Caco-2 (cell line): ENCODE measurements around the gene SLMAP. TPM values are rescaled to one million over a fixed set of nuclear protein-coding genes. Genes with fewer than 3 reads are reported as not detected.

Source experiments
- BruUV-seq: library from RNA; stranded (reverse); fragments of 400-500 nt; replicated peaks from 2 replicates; lab custom pipeline; 2021; lab: Mats Ljungman, UMichigan
- CTCF ChIA-PET: fragments of 300-600 bp; sonication (Branson Sonifier 250); formaldehyde crosslinking; loops from one replicate; lab custom pipeline; 2022; ENCODE audit warnings: antibody characterized with exemption; lab: Charles Lee
- POLR2A ChIA-PET: fragments of 300-600 bp; sonication (Branson Sonifier 250); formaldehyde crosslinking; loops from one replicate; lab custom pipeline; 2022; ENCODE audit warnings: antibody characterized with exemption; lab: Charles Lee
- DNase-seq, 2 experiments: peaks; one replicate each; pipeline versions ENCODE4 v3.0.0 to v3.0.0-alpha.2; 2020 to 2022
- H3K27me3 ChIP-seq: replicated peaks from 2 replicates; pipeline ENCODE4 v1.6.0; 2011; ENCODE audit warnings: low read length; ENCODE audit not compliant: control insufficient read depth, insufficient read depth
- H3K36me3 ChIP-seq: 2 replicates; pipeline ENCODE4 v1.5.1; 2011; ENCODE audit warnings: low read length; ENCODE audit not compliant: control insufficient read depth, insufficient read depth
- H3K4me1 ChIP-seq: fragments of 250-450 bp; sonication (Bioruptor Pico); 2 replicates; pipeline ENCODE4 v1.5.1; 2020; ENCODE audit warnings: mild to moderate bottlenecking
- H3K4me3 ChIP-seq: 2 replicates; pipeline ENCODE4 v1.5.1; 2011; ENCODE audit warnings: low read depth, mild to moderate bottlenecking, control low read depth, low read length
- H3K9me3 ChIP-seq: fragments of 250-450 bp; sonication (Bioruptor Pico); 2 replicates; pipeline ENCODE4 v1.5.1; 2020; ENCODE audit warnings: mild to moderate bottlenecking, moderate library complexity
- H3K27ac Mint-ChIP-seq: one replicate; pipeline ENCODE4 v1.8.0; 2022; ENCODE audit warnings: mixed read lengths; ENCODE audit not compliant: unreplicated experiment
- H3K27me3 Mint-ChIP-seq: one replicate; pipeline ENCODE4 v1.8.0; 2022; ENCODE audit warnings: mixed read lengths; ENCODE audit not compliant: insufficient read depth, unreplicated experiment
- H3K36me3 Mint-ChIP-seq: one replicate; pipeline ENCODE4 v1.8.0; 2022; ENCODE audit warnings: mild to moderate bottlenecking, mixed read lengths; ENCODE audit not compliant: insufficient read depth, unreplicated experiment
- H3K4me1 Mint-ChIP-seq: one replicate; pipeline ENCODE4 v1.8.0; 2022; ENCODE audit warnings: low read depth, mixed read lengths; ENCODE audit not compliant: unreplicated experiment
- H3K4me3 Mint-ChIP-seq: one replicate; pipeline ENCODE4 v1.8.0; 2022; ENCODE audit warnings: mild to moderate bottlenecking, moderate library complexity, mixed read lengths; ENCODE audit not compliant: unreplicated experiment
- H3K9me3 Mint-ChIP-seq: one replicate; pipeline ENCODE4 v1.8.0; 2022; ENCODE audit warnings: mixed read lengths; ENCODE audit not compliant: unreplicated experiment
- CTCF ChIP-seq, 2 experiments: fragments of 200-600 bp in 1 of 2; IDR thresholded peaks; 1 replicate in 1 of 2; 2 replicates in 1 of 2; pipeline versions ENCODE4 v1.5.1 to v1.8.0; 2011 to 2022; ENCODE audit warnings: antibody characterized with exemption in 1 of 2, control low read depth in 1 of 2, inconsistent platforms in 1 of 2, low read depth in 1 of 2, low read length in 1 of 2, mild to moderate bottlenecking in 1 of 2, moderate library complexity in 1 of 2; ENCODE audit not compliant: insufficient read depth in 1 of 2, severe bottlenecking in 1 of 2, unreplicated experiment in 1 of 2
- intact Hi-C: fragments of 100-400 bp; cut with micrococcal nuclease; formaldehyde crosslinking; loops from one replicate; pipeline ENCODE4 v1.10.0; 2022; ENCODE audit not compliant: unreplicated experiment
- total RNA-seq: library from RNA; stranded (reverse); gene quantifications from 2 replicates; pipeline ENCODE4 v1.2.3, GENCODE V29; 2022

The SLMAP gene
- total RNA-seq, 1 experiment from 2014 or later, result 136 TPM

GRCh38 chr3:57890874-57891273 is 134.8 kb downstream of the SLMAP start:
- DNase-seq, result no peak
- H3K27me3 ChIP-seq, result no peaks in the 10 kb centered on the region
- H3K27me3 Mint-ChIP-seq, result no peaks in the 10 kb centered on the region
- H3K9me3 Mint-ChIP-seq, result no peaks in the 10 kb centered on the region
- no peaks in the 10 kb centered on the region for H3K4me1 Mint-ChIP-seq
- H3K36me3 ChIP-seq, result no peaks in the 10 kb centered on the region
- no peak overlapping the region for H3K4me3 Mint-ChIP-seq
- H3K36me3 Mint-ChIP-seq, result peaks cover 51% of the 10 kb centered on the region
- H3K9me3 ChIP-seq, result no peaks in the 10 kb centered on the region
- H3K27ac Mint-ChIP-seq, result no peak overlapping the region
- no peak for TF ChIP-seq CTCF (IDR thresholded peaks at IDR 0.05; ENCODE audit: insufficient read depth in 1 of 2, low read depth in 1 of 2, low read length in 1 of 2, severe bottlenecking in 1 of 2, unreplicated experiment in 1 of 2)
- H3K4me3 ChIP-seq, result no peak overlapping the region
- ChIA-PET CTCF (no interaction called here), POLR2A (no interaction called here)
- intact Hi-C loops, result no loop called here
- no peaks in the 10 kb centered on the region for H3K4me1 ChIP-seq
- no TSS peak for BruUV-seq

GRCh38 chr3:57892423-57892822 is 136.3 kb downstream of the SLMAP start:
- H3K4me3 ChIP-seq, result no peak overlapping the region
- ChIA-PET POLR2A (no interaction called here), CTCF (no interaction called here)
- Mint-ChIP-seq H3K9me3 (no peaks in the 10 kb centered on the region), H3K4me3 (no peak overlapping the region), H3K36me3 (peaks cover 51% of the 10 kb centered on the region), H3K27ac (no peak overlapping the region), H3K27me3 (no peaks in the 10 kb centered on the region), H3K4me1 (no peaks in the 10 kb centered on the region)
- H3K4me1 ChIP-seq, result no peaks in the 10 kb centered on the region
- DNase-seq, result no peak
- TF ChIP-seq CTCF (IDR thresholded peaks at IDR 0.05; ENCODE audit: insufficient read depth in 1 of 2, low read depth in 1 of 2, low read length in 1 of 2, severe bottlenecking in 1 of 2, unreplicated experiment in 1 of 2), result no peak
- intact Hi-C loops, result no loop called here
- no TSS peak for BruUV-seq
- no peaks in the 10 kb centered on the region for H3K9me3 ChIP-seq
- H3K36me3 ChIP-seq, result no peaks in the 10 kb centered on the region
- no peaks in the 10 kb centered on the region for H3K27me3 ChIP-seq

GRCh38 chr3:57893156-57893555 is 137.0 kb downstream of the SLMAP start:
- DNase-seq, result no peak
- no peaks in the 10 kb centered on the region for H3K27me3 Mint-ChIP-seq
- TF ChIP-seq CTCF (IDR thresholded peaks at IDR 0.05; ENCODE audit: insufficient read depth in 1 of 2, low read depth in 1 of 2, low read length in 1 of 2, severe bottlenecking in 1 of 2, unreplicated experiment in 1 of 2), result no peak
- CTCF ChIA-PET, result no interaction called here
- peaks cover 51% of the 10 kb centered on the region for H3K36me3 Mint-ChIP-seq
- POLR2A ChIA-PET, result no interaction called here
- no peaks in the 10 kb centered on the region for H3K9me3 Mint-ChIP-seq
- Histone ChIP-seq H3K4me3 (no peak overlapping the region), H3K27me3 (no peaks in the 10 kb centered on the region), H3K9me3 (no peaks in the 10 kb centered on the region), H3K4me1 (no peaks in the 10 kb centered on the region), H3K36me3 (no peaks in the 10 kb centered on the region)
- H3K4me1 Mint-ChIP-seq, result peaks cover 4% of the 10 kb centered on the region
- H3K4me3 Mint-ChIP-seq, result no peak overlapping the region
- intact Hi-C loops, result no loop called here
- no peak overlapping the region for H3K27ac Mint-ChIP-seq
- BruUV-seq, result no TSS peak
